A549 (cell line): ENCODE results near the gene DOC2B. TPM values are rescaled to one million over a fixed set of nuclear protein-coding genes. Genes with fewer than 3 reads are reported as not detected.

ENCODE experiments used
- ATAC-seq, 2 experiments: fragments of 200-7000 bp in 1 of 2; fragments of >200 bp in 1 of 2; cut with Nextera tagmentation in 1 of 2; cut with Tn5 transposase in 1 of 2; 3 replicates each; pipeline versions ENCODE4 v1.8.0 to v1.9.1; 2018 to 2020; ENCODE audit warnings: mild to moderate bottlenecking in 1 of 2, moderate library complexity in 1 of 2
- CTCF ChIA-PET: fragments of 300-600 bp; sonication (Branson Sonifier 250); formaldehyde crosslinking; extraction: SDS; loops from one replicate; lab custom pipeline; 2021; ENCODE audit warnings: antibody characterized with exemption, inconsistent platforms; lab: Yijun Ruan, JAX
- POLR2A ChIA-PET: fragments of 350-600 bp; formaldehyde crosslinking; extraction: SDS; loops from one replicate; lab custom pipeline; 2021; ENCODE audit warnings: antibody characterized with exemption, inconsistent platforms; lab: Yijun Ruan, JAX
- DNase-seq, 2 experiments: peaks; one replicate each; pipeline versions ENCODE4 v3.0.0 to v3.0.0-alpha.2; 2011 to 2016; ENCODE audit warnings: low read depth in 1 of 2, low spot score in 1 of 2
- FAIRE-seq: peaks from 2 replicates; lab custom pipeline; 2011; peaks lifted over from hg19 to GRCh38; lab: Jason Lieb, UNC
- H3K27ac ChIP-seq, 2 experiments: fragments of >200 bp; sonication (Bioruptor Twin); formaldehyde crosslinking; 3 replicates each; pipeline ENCODE4 v1.5.1; 2016 to 2017
- H3K4me1 ChIP-seq: fragments of >200 bp; sonication (Bioruptor Twin); formaldehyde crosslinking; 3 replicates; pipeline ENCODE4 v1.6.1; 2016
- H3K4me2 ChIP-seq: fragments of >200 bp; sonication (Bioruptor Twin); formaldehyde crosslinking; 3 replicates; pipeline ENCODE4 v1.6.1; 2016
- H3K4me3 ChIP-seq: fragments of >200 bp; sonication (Bioruptor Twin); formaldehyde crosslinking; 3 replicates; pipeline ENCODE4 v1.5.1; 2016
- H3K9me3 ChIP-seq: fragments of >200 bp; sonication (Bioruptor Twin); formaldehyde crosslinking; 3 replicates; pipeline ENCODE4 v1.6.1; 2016
- BCL3 ChIP-seq: fragments of >200 bp; sonication (Bioruptor Twin); formaldehyde crosslinking; IDR thresholded peaks from 3 replicates; pipeline ENCODE4 v1.6.1; 2016
- BHLHE40 ChIP-seq: IDR thresholded peaks from 2 replicates; pipeline ENCODE4 v1.6.1; 2012; ENCODE audit warnings: low read depth, low read length, inconsistent platforms
- CBX8 ChIP-seq: fragments of 200-600 bp; sonication (generic); IDR thresholded peaks from 2 replicates; pipeline ENCODE4 v1.6.1; 2016
- CEBPB ChIP-seq, 2 experiments: fragments of >200 bp in 1 of 2; sonication (Bioruptor Twin) in 1 of 2; formaldehyde crosslinking in 1 of 2; IDR thresholded peaks; 2 replicates each; pipeline ENCODE4 v1.6.1; 2012 to 2016
- CHD4 ChIP-seq: fragments of 200-600 bp; sonication (generic); IDR thresholded peaks from 2 replicates; pipeline ENCODE4 v1.6.1; 2016; ENCODE audit warnings: antibody characterized with exemption, mild to moderate bottlenecking, borderline replicate concordance
- EHF ChIP-seq: fragments of 250-450 bp; sonication (Bioruptor Pico); IDR thresholded peaks from 2 replicates; pipeline ENCODE4 v1.5.0; 2020; ENCODE audit warnings: mild to moderate bottlenecking
- EP300 ChIP-seq, 2 experiments: fragments of >200 bp; sonication (Bioruptor Twin); formaldehyde crosslinking; IDR thresholded peaks; 2 replicates in 1 of 2; 3 replicates in 1 of 2; pipeline ENCODE4 v1.6.1; 2016 to 2017
- ESRRA ChIP-seq: fragments of 150-350 bp; IDR thresholded peaks from 2 replicates; pipeline ENCODE4 v1.6.1; 2014; ENCODE audit warnings: mild to moderate bottlenecking, low read length, borderline replicate concordance
- FOSB ChIP-seq: fragments of 250-450 bp; sonication (Bioruptor Pico); IDR thresholded peaks from 2 replicates; pipeline ENCODE4 v1.5.0; 2020; ENCODE audit warnings: mild to moderate bottlenecking, moderate library complexity
- FOSL2 ChIP-seq, 2 experiments: fragments of 450-650 bp in 1 of 2; fragments of >200 bp in 1 of 2; sonication (Bioruptor Twin) in 1 of 2; formaldehyde crosslinking; IDR thresholded peaks; 2 replicates each; pipeline versions ENCODE4 v1.5.0 to v1.6.1; 2016 to 2020; ENCODE audit warnings: mild to moderate bottlenecking in 1 of 2, moderate library complexity in 1 of 2
- GATA3 ChIP-seq: IDR thresholded peaks from 2 replicates; pipeline ENCODE4 v1.6.1; 2012; ENCODE audit warnings: borderline replicate concordance
- HOXB5 ChIP-seq: fragments of 250-450 bp; sonication (Bioruptor Pico); IDR thresholded peaks from 2 replicates; pipeline ENCODE4 v1.5.0; 2020; ENCODE audit warnings: mild to moderate bottlenecking, moderate library complexity
- JUN ChIP-seq, 2 experiments: fragments of >200 bp; sonication (Bioruptor Twin); formaldehyde crosslinking; IDR thresholded peaks; 2 replicates in 1 of 2; 3 replicates in 1 of 2; pipeline ENCODE4 v1.6.1; 2016 to 2017
- KDM5A ChIP-seq: fragments of 200-600 bp; sonication (generic); IDR thresholded peaks from 2 replicates; pipeline ENCODE4 v1.6.1; 2016; ENCODE audit warnings: antibody characterized with exemption, mild to moderate bottlenecking
- MAFK ChIP-seq: fragments of 450-650 bp; IDR thresholded peaks from 2 replicates; pipeline ENCODE4 v1.6.1; 2014; ENCODE audit not compliant: partially characterized antibody
- MAX ChIP-seq: IDR thresholded peaks from 2 replicates; pipeline ENCODE4 v1.6.1; 2012
- MYC ChIP-seq: IDR thresholded peaks from 2 replicates; pipeline ENCODE4 v1.6.1; 2012; ENCODE audit warnings: mild to moderate bottlenecking, inconsistent platforms, low read length, improper control_type of control experiment, borderline replicate concordance
- PBX3 ChIP-seq: IDR thresholded peaks from 2 replicates; pipeline ENCODE4 v1.6.1; 2012
- PHF8 ChIP-seq: fragments of 200-600 bp; sonication (generic); IDR thresholded peaks from 2 replicates; pipeline ENCODE4 v1.6.1; 2016; ENCODE audit warnings: low read depth, mild to moderate bottlenecking, antibody characterized with exemption, moderate library complexity, borderline replicate concordance
- POLR2AphosphoS2 ChIP-seq: conservative IDR thresholded peaks from 2 replicates; pipeline ENCODE4 v1.6.1; 2012; ENCODE audit warnings: low read length, improper control_type of control experiment, inconsistent platforms
- RARB ChIP-seq: fragments of 250-450 bp; sonication (Bioruptor Pico); IDR thresholded peaks from 2 replicates; pipeline ENCODE4 v1.8.0; 2021; ENCODE audit warnings: mild to moderate bottlenecking, moderate library complexity
- RFX5 ChIP-seq: fragments of 450-650 bp; IDR thresholded peaks from 2 replicates; pipeline ENCODE4 v1.7.1; 2014; ENCODE audit warnings: antibody characterized with exemption, mild to moderate bottlenecking, moderate library complexity
- RNF2 ChIP-seq: fragments of 200-600 bp; sonication (generic); IDR thresholded peaks from 2 replicates; pipeline ENCODE4 v1.6.1; 2016; ENCODE audit warnings: low read depth, mild to moderate bottlenecking, antibody characterized with exemption, moderate library complexity, borderline replicate concordance
- SREBF2 ChIP-seq: fragments of 450-650 bp; IDR thresholded peaks from 2 replicates; pipeline ENCODE4 v1.6.1; 2014; ENCODE audit warnings: mild to moderate bottlenecking, moderate library complexity
- TFCP2L1 ChIP-seq: fragments of 250-450 bp; sonication (Bioruptor Pico); IDR thresholded peaks from 2 replicates; pipeline ENCODE4 v1.5.0; 2021; ENCODE audit warnings: mild to moderate bottlenecking
- USF2 ChIP-seq: fragments of 450-650 bp; IDR thresholded peaks from 2 replicates; pipeline ENCODE4 v1.6.1; 2014; ENCODE audit warnings: antibody characterized with exemption
- ZC3H11A ChIP-seq: fragments of 450-650 bp; IDR thresholded peaks from 2 replicates; pipeline ENCODE4 v1.6.1; 2014; ENCODE audit warnings: antibody characterized with exemption, mild to moderate bottlenecking
- WGBS: methylation state at CpG from one replicate; pipeline ENCODE4 v1.1.6; 2017; ENCODE audit errors: missing lambda C conversion rate; 5-methylcytosine and 5-hydroxymethylcytosine counted together
- polyA plus RNA-seq, 4 experiments: library from polyadenylated mRNA; depleted of rRNA in 3 of 4; stranded (reverse); fragments of >200 nt; fragmentation: RNase III in 1 of 4; extraction: RNeasy Plus Mini Kit Qiagen cat#74134 plus additional on column Dnase treatment in 1 of 4; gene quantifications; 2 replicates in 3 of 4; 3 replicates in 1 of 4; pipeline ENCODE4 v1.2.3, GENCODE V29; 2011 to 2017

Gene DOC2B
- polyA plus RNA-seq, 2 of the 4 experiments (the other 2 are of a cell fraction): 0.27 to 1.6 TPM

GRCh38 chr17:179781-180380 is 1.6 kb downstream of the DOC2B start:
- FAIRE-seq: no peak
- 73% methylated on average over 28 of the region's 32 CpGs for WGBS
- Histone ChIP-seq H3K27ac (peak overlapping the region; percentile 38 to 76; a peak in 4 of 6 replicates), H3K4me2 (peak overlapping the region; percentile 98), H3K4me3 (peak overlapping the region; percentile 58), H3K4me1 (peaks cover 11% of the 10 kb centered on the region; the same call in 1 of the 3 replicates), H3K9me3 (no peaks in the 10 kb centered on the region)
- POLR2A ChIA-PET: no interaction called here
- DNase-seq: no peak
- ATAC-seq: peak in 1 of 2 experiments; percentile 5; a peak in 1 of 6 replicates
- CTCF ChIA-PET: interaction anchor here (0.9 to 1.9 kb wide), 2 partner anchors 15 to 206 kb away, joined by 3 to 4 read pairs; no protein-coding TSS in a partner anchor
- TF ChIP-seq EHF (CRISPR knock-in tag) (no peak), MAFK (peak; percentile 51)

GRCh38 chr17:179066-179432 is 2.4 kb downstream of the DOC2B start:
- Histone ChIP-seq H3K27ac (no peak overlapping the region), H3K9me3 (no peaks in the 10 kb centered on the region), H3K4me3 (no peak overlapping the region), H3K4me2 (no peak overlapping the region), H3K4me1 (peaks cover 11% of the 10 kb centered on the region; the same call in 1 of the 3 replicates)
- ATAC-seq (peak in 1 of 2 experiments; percentile 23; a peak in 3 of 6 replicates), DNase-seq (no peak), FAIRE-seq (no peak)
- POLR2A ChIA-PET: no interaction called here
- 76% methylated on average over 4 of the region's 5 CpGs for WGBS
- TF ChIP-seq ESRRA (no peak), ZC3H11A (no peak), CHD4 (no peak), BHLHE40 (no peak), RARB (no peak), KDM5A (no peak), TFCP2L1 (CRISPR knock-in tag) (no peak), RNF2 (no peak), FOSB (no peak), POLR2AphosphoS2 (no peak), EHF (CRISPR knock-in tag) (no peak), CBX8 (no peak), PHF8 (no peak)
- TF ChIP-seq, all 56 proteins: peak for 0
- CTCF ChIA-PET: interaction anchor here (0.5 to 1.9 kb wide), 6 partner anchors 14 to 638 kb away, joined by 3 to 4 read pairs (median 3); no protein-coding TSS in a partner anchor

GRCh38 chr17:178292-179065 is 3.0 kb downstream of the DOC2B start:
- ATAC-seq (no peak), FAIRE-seq (no peak)
- CTCF ChIA-PET: interaction anchor here (0.5 to 1.9 kb wide), 6 partner anchors 13 to 639 kb away, joined by 3 to 4 read pairs (median 3); no protein-coding TSS in a partner anchor

More at GRCh38 chr17:178292-179065, 3.0 kb downstream of the DOC2B start:
- Histone ChIP-seq H3K9me3 (no peaks in the 10 kb centered on the region), H3K4me2 (no peak overlapping the region), H3K4me1 (peaks cover 11% of the 10 kb centered on the region; the same call in 1 of the 3 replicates), H3K27ac (no peak overlapping the region), H3K4me3 (no peak overlapping the region)
- whole genome bisulfite sequencing: 86% methylated on average over 12 of the region's 12 CpGs
- POLR2A ChIA-PET: no interaction called here
- no peak for DNase-seq
- TF ChIP-seq PBX3: no peak
- TF ChIP-seq GATA3: no peak
- no peak for TF ChIP-seq EP300 (IDR thresholded peaks at IDR 0.05)
- no peak for TF ChIP-seq CEBPB (IDR thresholded peaks at IDR 0.05)
- no peak for TF ChIP-seq ESRRA
- TF ChIP-seq SREBF2: no peak
- TF ChIP-seq JUN (IDR thresholded peaks at IDR 0.05): no peak
- no peak for TF ChIP-seq MAX
- TF ChIP-seq FOSL2 (IDR thresholded peaks at IDR 0.05): no peak
- TF ChIP-seq FOSL2 (CRISPR knock-in tag; IDR thresholded peaks at IDR 0.05): no peak
- no peak for TF ChIP-seq MYC
- no peak for TF ChIP-seq RFX5
- TF ChIP-seq BCL3: no peak
- no peak for TF ChIP-seq USF2
- TF ChIP-seq HOXB5 (CRISPR knock-in tag): no peak
